Heart left ventricle (tissue), 16 donors: ENCODE data around the gene DCAKD. TPM values are rescaled to one million over a fixed set of nuclear protein-coding genes. Genes with fewer than 3 reads are reported as not detected.

Experiments used
- ATAC-seq, 4 donors: fragments of 200-7000 bp; cut with Tn5 transposase; one replicate each; pipeline ENCODE4 v1.9.1; 2020 to 2022; ENCODE audit warnings: moderate library complexity in 4 of 4, mild to moderate bottlenecking in 3 of 4, moderate number of reproducible peaks in 1 of 4
- DNase-seq, 5 donors: peaks; one replicate each; pipeline ENCODE4 v3.0.0-alpha.2; 2020
- H3K27ac ChIP-seq, 12 donors: fragments of 200-600 bp; sonication (generic) in 4 of 12; one replicate each; pipeline versions ENCODE4 v1.5.0 to v1.8.0; 2016 to 2022; ENCODE audit warnings: mild to moderate bottlenecking in 2 of 12
- H3K27me3 ChIP-seq, 9 donors: fragments of 200-600 bp; sonication (generic) in 2 of 9; one replicate each; pipeline versions ENCODE4 v1.5.1 to v1.8.0; 2016 to 2022; ENCODE audit warnings: mild to moderate bottlenecking in 3 of 9
- H3K36me3 ChIP-seq, 9 donors: fragments of 200-600 bp; sonication (generic) in 2 of 9; one replicate each; pipeline versions ENCODE4 v1.5.0 to v1.8.0; 2018 to 2022; ENCODE audit warnings: mild to moderate bottlenecking in 2 of 9
- H3K4me1 ChIP-seq, 12 donors: fragments of 200-600 bp; sonication (generic) in 4 of 12; one replicate each; pipeline versions ENCODE4 v1.5.0 to v1.8.0; 2016 to 2022; ENCODE audit warnings: mild to moderate bottlenecking in 3 of 12
- H3K4me3 ChIP-seq, 12 donors: fragments of 200-600 bp; sonication (generic) in 4 of 12; one replicate each; pipeline versions ENCODE4 v1.5.0 to v1.8.0; 2017 to 2022; ENCODE audit warnings: mild to moderate bottlenecking in 9 of 12, moderate library complexity in 4 of 12
- H3K9me3 ChIP-seq, 12 donors: fragments of 200-600 bp; sonication (generic) in 4 of 12; one replicate each; pipeline versions ENCODE4 v1.5.0 to v1.8.0; 2016 to 2022; ENCODE audit warnings: mild to moderate bottlenecking in 1 of 12
- CTCF ChIP-seq, 12 donors: fragments of 200-600 bp; sonication (generic) in 4 of 12; IDR thresholded peaks; one replicate each; pipeline versions ENCODE4 v1.5.0 to v1.8.0; 2018 to 2022; ENCODE audit warnings: antibody characterized with exemption in 12 of 12, mild to moderate bottlenecking in 5 of 12
- POLR2A ChIP-seq, 2 donors: fragments of 450-650 bp; IDR thresholded peaks; one replicate each; pipeline ENCODE4 v1.6.1; 2017; ENCODE audit warnings: antibody characterized with exemption in 2 of 2, mild to moderate bottlenecking in 2 of 2, moderate library complexity in 2 of 2
- WGBS, 4 donors: extraction: QIAGEN DNeasy Blood & Tissue Kit in 2 of 4; methylation state at CpG; one replicate each; pipeline versions ENCODE4 v1.1.5 to v1.1.7; 2013 to 2018; 5-methylcytosine and 5-hydroxymethylcytosine counted together
- intact Hi-C, 10 donors: fragments of 100-400 bp; cut with DNase I; formaldehyde crosslinking; loops; one replicate each; pipeline versions ENCODE4 v1.11.1 to v1.14.2; 2022
- polyA plus RNA-seq, 2 donors: library from polyadenylated mRNA; stranded (reverse); fragments of 200-250 nt; gene quantifications; one replicate each; pipeline ENCODE4 v1.2.3, GENCODE V29; 2013
- total RNA-seq, 9 donors: library from RNA; depleted of rRNA in 2 of 9; stranded (reverse); fragments of >200 nt in 2 of 9; fragmentation: NEBNext Ultra II Directional in 3 of 9; extraction: Animal tissue kit (Norgen Biotek cat#: 25700) in 3 of 9; gene quantifications; one replicate each; pipeline versions ENCODE4 v1.1.0 to v1.2.4, GENCODE V29; 2016 to 2023
- donor health status: ischemic (EF 13 %, LVEDD 7.1; RV severe dilation, severe dysfunction).
- donor health status: healthy with polysubstance abuse.
- donor health status: DM: no; HTN: yes; CAD: no.
- donor health status: DM: no; HTN: no; CAD: no.
- donor health status: ischemic (EF 25% LVEDD 6.9; RV normal size, moderate dysfunction).
- donor health status: ischemic (EF 25% LVEDD 5.7; RV mildly dilated, moderate dysfunction).
- donor health status: healthy.
- donor health status: DM: yes; HTN: yes; CAD: no.
- donor health status: ischemic (EF 35%, LVEDD 5.7; RV mildly dilated, moderate dysfunction).
- donor health status: nonischemic (EF 11% LVEDD 7.7; RV severe dilation, severe dysfunction).
- donor health status: DM: yes; HTN: yes; CAD: no.
- donor health status: PGD.
- donor health status: ischemic (EF 29% LVEDD 5.4; RV normal size, mild dysfunction).
- donor health status: nonischemic (EF 23%, LVEDD 6.1; RV moderate dilation, normal function).

The DCAKD gene
- total and polyA plus RNA-seq, 11 donors, result 15.3 to 60.9 (median 32.4) TPM

- no peak overlapping the region for H3K27ac ChIP-seq
- intact Hi-C loops, result no loop called here
- no peak for ATAC-seq
- H3K27me3 ChIP-seq, result no peaks in the 10 kb centered on the region
- TF ChIP-seq CTCF (IDR thresholded peaks at IDR 0.05), result no peak
- no peak for TF ChIP-seq POLR2A (IDR thresholded peaks at IDR 0.05)
- DNase-seq, result no peak
- peaks cover 0 to 76% (median 63%) of the 10 kb centered on the region in 9 donors for H3K36me3 ChIP-seq
- H3K4me3 ChIP-seq, result no peak overlapping the region
- 74 to 88% (median 86%) methylated on average over 6 of the region's 6 CpGs for WGBS, 4 donors
- H3K9me3 ChIP-seq, result no peaks in the 10 kb centered on the region
- H3K4me1 ChIP-seq, result peaks cover 0 to 4% (median 0%) of the 10 kb centered on the region in 12 donors
These were observed 20.7 kb downstream of the DCAKD start for GRCh38 chr17:45030733-45031132.

GRCh38 chr17:45029758-45030423 lies 21.5 kb downstream of the DCAKD start:
- peaks cover 0 to 4% (median 0%) of the 10 kb centered on the region in 12 donors for H3K4me1 ChIP-seq
- no peaks in the 10 kb centered on the region for H3K9me3 ChIP-seq
- no peak for ATAC-seq
- H3K4me3 ChIP-seq, result no peak overlapping the region
- no peak overlapping the region for H3K27ac ChIP-seq
- TF ChIP-seq POLR2A (IDR thresholded peaks at IDR 0.05) (no peak), CTCF (IDR thresholded peaks at IDR 0.05) (no peak)
- peaks cover 0 to 75% (median 63%) of the 10 kb centered on the region in 9 donors for H3K36me3 ChIP-seq
- no peaks in the 10 kb centered on the region for H3K27me3 ChIP-seq
- DNase-seq, result no peak
- intact Hi-C loops, result loop anchor here in 3 of 10 donors (10.0 kb wide), 2 partner anchors 65 to 255 kb away; no protein-coding TSS in a partner anchor
- WGBS, 4 donors, result 84 to 92% (median 90%) methylated on average over 17 of the region's 17 CpGs

GRCh38 chr17:45029096-45029495 lies 22.3 kb downstream of the DCAKD start:
- ATAC-seq, result no peak
- peaks cover 0 to 69% (median 60%) of the 10 kb centered on the region in 9 donors for H3K36me3 ChIP-seq
- H3K9me3 ChIP-seq, result no peaks in the 10 kb centered on the region
- H3K4me1 ChIP-seq, result peaks cover 0 to 4% (median 0%) of the 10 kb centered on the region in 12 donors
- H3K27ac ChIP-seq, result no peak overlapping the region
- DNase-seq, result no peak
- H3K27me3 ChIP-seq, result no peaks in the 10 kb centered on the region
- no peak overlapping the region for H3K4me3 ChIP-seq
- intact Hi-C loops, result loop anchor here in 3 of 10 donors (10.0 kb wide), 2 partner anchors 66 to 254 kb away; no protein-coding TSS in a partner anchor
- TF ChIP-seq POLR2A (IDR thresholded peaks at IDR 0.05), result no peak
- TF ChIP-seq CTCF (IDR thresholded peaks at IDR 0.05), result no peak
- 90 to 96% (median 92%) methylated on average over 4 to 7 of the region's 7 CpGs for WGBS, 4 donors

- H3K27ac ChIP-seq, result peak overlapping the region in 2 of 12 donors; percentile 74 to 79
- peaks cover 0 to 45% (median 31%) of the 10 kb centered on the region in 12 donors for H3K4me1 ChIP-seq
- peaks cover 0 to 27% (median 0%) of the 10 kb centered on the region in 9 donors for H3K27me3 ChIP-seq
- no peak overlapping the region for H3K4me3 ChIP-seq
- no peaks in the 10 kb centered on the region for H3K9me3 ChIP-seq
- TF ChIP-seq POLR2A (IDR thresholded peaks at IDR 0.05) (no peak), CTCF (IDR thresholded peaks at IDR 0.05) (no peak)
- ATAC-seq (no peak), DNase-seq (no peak)
- H3K36me3 ChIP-seq, result peaks cover 0 to 14% (median 8%) of the 10 kb centered on the region in 9 donors
- 88 to 91% (median 90%) methylated on average over 10 to 13 of the region's 13 CpGs for WGBS, 4 donors
- intact Hi-C loops, result loop anchor here in 9 of 10 donors (1.0 to 10.0 kb wide), 11 partner anchors 70 to 250 kb away; partner anchors contain the start of gene PLCD3 (in 1 of the 9)
These were observed 28.6 kb downstream of the DCAKD start for GRCh38 chr17:45022655-45023339.
